K562 (cell line): ENCODE results near the gene CHSY3.

ENCODE experiments used
- ATF6 ChIP-seq: sonication (generic); formaldehyde crosslinking; IDR thresholded peaks from 2 replicates; pipeline ENCODE4 v1.4.0; 2020; ENCODE audit warnings: mild to moderate bottlenecking, missing genetic modification reagents
- CTCF ChIP-seq, 3 experiments: IDR thresholded peaks in 2 of 3; conservative IDR thresholded peaks in 1 of 3; 2 replicates each; pipeline ENCODE4 v1.5.1; 2011 to 2012; ENCODE audit warnings: low read length in 3 of 3, mild to moderate bottlenecking in 3 of 3, control low read depth in 2 of 3, improper control_type of control experiment in 1 of 3, inconsistent platforms in 1 of 3, low read depth in 1 of 3, mixed read lengths in 1 of 3, moderate library complexity in 1 of 3; ENCODE audit not compliant: insufficient read depth in 2 of 3

GRCh38 chr5:129915415-129915814 is 11.2 kb downstream of the CHSY3 start:
- no peak for TF ChIP-seq CTCF (IDR thresholded peaks at IDR 0.05 in 2 of 3, conservative IDR thresholded peaks at IDR 0.05 in 1 of 3; ENCODE audit: insufficient read depth in 2 of 3, low read depth in 1 of 3, low read length in 3 of 3)
- TF ChIP-seq ATF6 (CRISPR knock-in tag): no peak
